Panc1 (cell line): ENCODE results near the gene TSPAN5. TPM values are rescaled to one million over a fixed set of nuclear protein-coding genes. Genes with fewer than 3 reads are reported as not detected.

Experiments used
- ATAC-seq: fragments of 200-7000 bp; cut with Tn5 transposase; 2 replicates; pipeline ENCODE4 v1.9.1; 2020; ENCODE audit warnings: mild to moderate bottlenecking, moderate library complexity
- BruUV-seq: library from RNA; stranded (reverse); fragments of 400-500 nt; replicated peaks from 2 replicates; lab custom pipeline; 2021; lab: Mats Ljungman, UMichigan
- CTCF ChIA-PET: fragments of 300-600 bp; sonication (Branson Sonifier 250); formaldehyde crosslinking; loops from one replicate; lab custom pipeline; 2022; ENCODE audit warnings: antibody characterized with exemption; lab: Charles Lee
- POLR2A ChIA-PET: fragments of 300-600 bp; sonication (Branson Sonifier 250); formaldehyde crosslinking; loops from one replicate; lab custom pipeline; 2022; ENCODE audit warnings: antibody characterized with exemption; lab: Charles Lee
- DNase-seq: peaks from one replicate; pipeline ENCODE4 v3.0.0-alpha.2; 2010; ENCODE audit warnings: low read depth, low spot score
- H3K27ac ChIP-seq: 2 replicates; pipeline ENCODE4 v1.5.1; 2011; ENCODE audit warnings: mild to moderate bottlenecking, low read length, inconsistent platforms
- H3K27me3 ChIP-seq: fragments of 200-500 bp; sonication (Bioruptor generic); 2 replicates; pipeline ENCODE4 v1.6.0; 2014; ENCODE audit warnings: low read length, inconsistent platforms; ENCODE audit not compliant: control insufficient read depth, insufficient read depth
- H3K36me3 ChIP-seq: fragments of 200-500 bp; sonication (Bioruptor generic); 2 replicates; pipeline ENCODE4 v1.5.1; 2014; ENCODE audit warnings: inconsistent platforms, mild to moderate bottlenecking, low read length, moderate library complexity; ENCODE audit not compliant: control insufficient read depth, insufficient read depth
- H3K4me1 ChIP-seq: 2 replicates; pipeline ENCODE4 v1.5.1; 2011; ENCODE audit warnings: inconsistent platforms, mild to moderate bottlenecking, low read length, moderate library complexity; ENCODE audit not compliant: control insufficient read depth, insufficient read depth
- H3K4me3 ChIP-seq, 2 experiments: 2 replicates each; pipeline ENCODE4 v1.5.1; 2011 to 2012; ENCODE audit warnings: low read depth in 2 of 2, low read length in 2 of 2, mild to moderate bottlenecking in 2 of 2, inconsistent platforms in 1 of 2, moderate library complexity in 1 of 2
- H3K9me3 ChIP-seq: fragments of 200-500 bp; sonication (Bioruptor generic); 2 replicates; pipeline ENCODE4 v1.5.1; 2014; ENCODE audit warnings: low read depth, mild to moderate bottlenecking, inconsistent platforms, low read length, moderate library complexity; ENCODE audit not compliant: control insufficient read depth, insufficient read depth
- POLR2AphosphoS5 ChIP-seq: IDR thresholded peaks from 2 replicates; pipeline ENCODE4 v1.6.1; 2012; ENCODE audit warnings: mild to moderate bottlenecking, low read depth, low read length, moderate library complexity
- SIN3A ChIP-seq: IDR thresholded peaks from 2 replicates; pipeline ENCODE4 v1.6.1; 2012; ENCODE audit warnings: low read depth, mild to moderate bottlenecking, low read length, moderate library complexity, borderline replicate concordance; ENCODE audit not compliant: insufficient read depth
- TCF7L2 ChIP-seq: IDR thresholded peaks from 2 replicates; pipeline ENCODE4 v1.6.1; 2011; ENCODE audit warnings: mild to moderate bottlenecking, low read depth, low read length, inconsistent platforms
- in situ Hi-C: cut with HindIII; loops from 2 replicates; pipeline ENCODE4 v1.10.0; 2016; ENCODE audit warnings: low sequenced_read_pairs, low pct_unique_long_range_greater_than_20kb
- intact Hi-C: fragments of 100-400 bp; cut with micrococcal nuclease; formaldehyde crosslinking; loops from one replicate; pipeline ENCODE4 v1.10.0; 2022; ENCODE audit not compliant: unreplicated experiment
- total RNA-seq: library from RNA; stranded (reverse); gene quantifications from one replicate; pipeline ENCODE4 v1.2.1, GENCODE V29; 2021; ENCODE audit not compliant: unreplicated experiment
- TF ChIP-seq, protein P1 (sequence below): fragments of 450-650 bp; IDR thresholded peaks from 2 replicates; pipeline ENCODE4 v1.5.1; 2017; ENCODE audit warnings: mild to moderate bottlenecking
- TF ChIP-seq, protein P2 (sequence below), 2 experiments: IDR thresholded peaks; 2 replicates each; pipeline ENCODE4 v1.6.1; 2011 to 2012; ENCODE audit warnings: low read depth in 2 of 2, control low read depth in 1 of 2, low read length in 1 of 2, mild to moderate bottlenecking in 1 of 2, moderate library complexity in 1 of 2; ENCODE audit not compliant: insufficient read depth in 1 of 2

Gene TSPAN5
- total RNA-seq, 1 experiment from 2014 or later: 61.9 TPM

DNA sequence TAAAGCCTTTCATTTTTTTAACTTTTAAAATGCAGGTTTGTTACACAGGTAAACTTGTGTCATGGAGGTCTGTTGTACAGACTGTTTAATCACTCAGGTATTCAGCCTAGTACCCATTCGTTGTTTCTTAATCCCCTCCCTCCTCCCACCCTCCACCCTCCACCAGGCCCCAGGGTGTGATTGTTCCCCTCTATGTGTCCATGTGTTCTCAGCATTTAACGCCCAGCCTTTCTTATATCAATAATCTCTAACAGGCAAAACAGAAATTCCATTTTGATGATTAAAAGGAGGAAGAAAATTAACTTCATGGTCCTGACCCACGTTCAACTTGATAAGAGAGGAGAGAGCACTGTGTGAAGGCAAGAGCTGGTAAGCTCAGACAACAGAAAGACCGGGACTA, 75.1 kb downstream of the TSPAN5 start:
- CTCF ChIA-PET: interaction anchor here (0.8 kb wide), 1 partner anchor 26 kb away, joined by 5 read pairs; no protein-coding TSS in a partner anchor
- no peaks in the 10 kb centered on the region for H3K36me3 ChIP-seq
- H3K27me3 ChIP-seq: no peaks in the 10 kb centered on the region
- no peak overlapping the region for H3K4me3 ChIP-seq
- no peak overlapping the region for H3K27ac ChIP-seq
- in situ Hi-C loops: no loop called here
- peaks cover 10% of the 10 kb centered on the region for H3K4me1 ChIP-seq
- H3K9me3 ChIP-seq: no peaks in the 10 kb centered on the region
- intact Hi-C loops: no loop called here
- BruUV-seq: no TSS peak
- no peak for ATAC-seq
- DNase-seq: no peak
- POLR2A ChIA-PET: no interaction called here
- TF ChIP-seq SIN3A: no peak
- TF ChIP-seq POLR2AphosphoS5: no peak
- no peak for TF ChIP-seq TCF7L2

DNA sequence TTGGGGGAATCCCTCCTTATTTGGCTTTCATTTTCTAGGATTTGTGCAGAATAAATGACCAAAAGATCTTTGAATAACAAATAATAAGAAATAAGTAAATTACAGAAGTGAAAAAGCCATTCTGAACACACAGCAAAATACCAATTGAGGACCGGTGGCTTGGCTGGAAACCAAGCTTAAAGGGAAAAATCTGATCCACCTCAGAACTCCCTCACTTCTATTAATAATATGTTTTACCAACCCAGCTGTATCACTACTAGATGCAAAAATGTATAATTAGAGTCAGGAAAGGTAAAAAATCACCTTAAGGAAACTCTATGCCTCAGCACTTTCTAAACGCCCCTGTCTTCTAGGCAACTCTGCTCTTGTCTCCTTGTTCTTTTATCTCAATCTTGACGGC, 77.3 kb downstream of the TSPAN5 start:
- Histone ChIP-seq H3K27ac (no peak overlapping the region), H3K27me3 (no peaks in the 10 kb centered on the region), H3K4me1 (peaks cover 10% of the 10 kb centered on the region), H3K36me3 (no peaks in the 10 kb centered on the region), H3K9me3 (no peaks in the 10 kb centered on the region), H3K4me3 (no peak overlapping the region)
- ChIA-PET POLR2A (no interaction called here), CTCF (no interaction called here)
- in situ Hi-C loops (no loop called here), intact Hi-C loops (no loop called here)
- TF ChIP-seq, protein P1, sequence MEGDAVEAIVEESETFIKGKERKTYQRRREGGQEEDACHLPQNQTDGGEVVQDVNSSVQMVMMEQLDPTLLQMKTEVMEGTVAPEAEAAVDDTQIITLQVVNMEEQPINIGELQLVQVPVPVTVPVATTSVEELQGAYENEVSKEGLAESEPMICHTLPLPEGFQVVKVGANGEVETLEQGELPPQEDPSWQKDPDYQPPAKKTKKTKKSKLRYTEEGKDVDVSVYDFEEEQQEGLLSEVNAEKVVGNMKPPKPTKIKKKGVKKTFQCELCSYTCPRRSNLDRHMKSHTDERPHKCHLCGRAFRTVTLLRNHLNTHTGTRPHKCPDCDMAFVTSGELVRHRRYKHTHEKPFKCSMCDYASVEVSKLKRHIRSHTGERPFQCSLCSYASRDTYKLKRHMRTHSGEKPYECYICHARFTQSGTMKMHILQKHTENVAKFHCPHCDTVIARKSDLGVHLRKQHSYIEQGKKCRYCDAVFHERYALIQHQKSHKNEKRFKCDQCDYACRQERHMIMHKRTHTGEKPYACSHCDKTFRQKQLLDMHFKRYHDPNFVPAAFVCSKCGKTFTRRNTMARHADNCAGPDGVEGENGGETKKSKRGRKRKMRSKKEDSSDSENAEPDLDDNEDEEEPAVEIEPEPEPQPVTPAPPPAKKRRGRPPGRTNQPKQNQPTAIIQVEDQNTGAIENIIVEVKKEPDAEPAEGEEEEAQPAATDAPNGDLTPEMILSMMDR: no peak
- TF ChIP-seq, protein P2, sequence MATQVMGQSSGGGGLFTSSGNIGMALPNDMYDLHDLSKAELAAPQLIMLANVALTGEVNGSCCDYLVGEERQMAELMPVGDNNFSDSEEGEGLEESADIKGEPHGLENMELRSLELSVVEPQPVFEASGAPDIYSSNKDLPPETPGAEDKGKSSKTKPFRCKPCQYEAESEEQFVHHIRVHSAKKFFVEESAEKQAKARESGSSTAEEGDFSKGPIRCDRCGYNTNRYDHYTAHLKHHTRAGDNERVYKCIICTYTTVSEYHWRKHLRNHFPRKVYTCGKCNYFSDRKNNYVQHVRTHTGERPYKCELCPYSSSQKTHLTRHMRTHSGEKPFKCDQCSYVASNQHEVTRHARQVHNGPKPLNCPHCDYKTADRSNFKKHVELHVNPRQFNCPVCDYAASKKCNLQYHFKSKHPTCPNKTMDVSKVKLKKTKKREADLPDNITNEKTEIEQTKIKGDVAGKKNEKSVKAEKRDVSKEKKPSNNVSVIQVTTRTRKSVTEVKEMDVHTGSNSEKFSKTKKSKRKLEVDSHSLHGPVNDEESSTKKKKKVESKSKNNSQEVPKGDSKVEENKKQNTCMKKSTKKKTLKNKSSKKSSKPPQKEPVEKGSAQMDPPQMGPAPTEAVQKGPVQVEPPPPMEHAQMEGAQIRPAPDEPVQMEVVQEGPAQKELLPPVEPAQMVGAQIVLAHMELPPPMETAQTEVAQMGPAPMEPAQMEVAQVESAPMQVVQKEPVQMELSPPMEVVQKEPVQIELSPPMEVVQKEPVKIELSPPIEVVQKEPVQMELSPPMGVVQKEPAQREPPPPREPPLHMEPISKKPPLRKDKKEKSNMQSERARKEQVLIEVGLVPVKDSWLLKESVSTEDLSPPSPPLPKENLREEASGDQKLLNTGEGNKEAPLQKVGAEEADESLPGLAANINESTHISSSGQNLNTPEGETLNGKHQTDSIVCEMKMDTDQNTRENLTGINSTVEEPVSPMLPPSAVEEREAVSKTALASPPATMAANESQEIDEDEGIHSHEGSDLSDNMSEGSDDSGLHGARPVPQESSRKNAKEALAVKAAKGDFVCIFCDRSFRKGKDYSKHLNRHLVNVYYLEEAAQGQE (IDR thresholded peaks at IDR 0.05; ENCODE audit: insufficient read depth in 1 of 2, low read depth in 2 of 2, low read length in 1 of 2): no peak
- no peak for TF ChIP-seq TCF7L2
- DNase-seq (no peak), ATAC-seq (no peak)
- BruUV-seq: no TSS peak

DNA sequence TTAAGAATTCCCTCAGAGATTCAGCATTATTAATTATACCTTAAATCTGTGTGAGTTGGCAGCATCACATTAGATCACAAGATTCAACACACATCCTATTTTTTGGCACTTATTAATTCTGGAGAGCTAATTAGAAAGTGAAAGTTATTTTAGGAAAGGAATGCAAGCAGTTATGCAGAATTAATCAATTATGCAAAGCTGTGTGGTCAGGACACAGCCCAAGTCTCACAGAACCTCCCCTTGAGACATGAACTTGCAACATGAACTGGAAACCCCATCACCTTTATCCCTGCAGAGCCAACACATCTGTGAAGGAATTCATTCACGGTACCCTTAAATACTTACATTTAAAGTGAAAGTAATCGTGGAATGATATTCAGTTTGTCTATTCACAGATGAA, 80.5 kb downstream of the TSPAN5 start:
- in situ Hi-C loops: no loop called here
- H3K27me3 ChIP-seq: no peaks in the 10 kb centered on the region
- H3K9me3 ChIP-seq: no peaks in the 10 kb centered on the region
- intact Hi-C loops: no loop called here
- no TSS peak for BruUV-seq
- H3K4me1 ChIP-seq: no peaks in the 10 kb centered on the region
- no peak for DNase-seq
- CTCF ChIA-PET: no interaction called here
- ATAC-seq: no peak
- no peak overlapping the region for H3K27ac ChIP-seq
- POLR2A ChIA-PET: no interaction called here
- no peaks in the 10 kb centered on the region for H3K36me3 ChIP-seq
- H3K4me3 ChIP-seq: no peak overlapping the region
- TF ChIP-seq SIN3A: no peak
- TF ChIP-seq, protein P1: no peak
- TF ChIP-seq, protein P2 (IDR thresholded peaks at IDR 0.05; ENCODE audit: insufficient read depth in 1 of 2, low read depth in 2 of 2, low read length in 1 of 2): no peak
